ENCODE measurements around the gene KYNU.
"Not testable (repeated sequence)": the region's sequence is repeated elsewhere in the genome, so short reads cannot be mapped to it uniquely, and the experiment has no call there.

Gene KYNU

GRCh38 chr2:142877216-142877838 lies at the start of gene KYNU:
Gene KYNU (plus strand): TSS chr2:142877664. CDS start chr2:142885368, 7,704 bp downstream.
- DNase-seq: no peak

GRCh38 chr2:142834021-142834420 lies 43.4 kb upstream of the KYNU start:
- no peak for DNase-seq

GRCh38 chr2:142840436-142840835 lies 37.0 kb upstream of the KYNU start:
- DNase-seq: no peak

- no peak for DNase-seq
Observed at GRCh38 chr2:142841788-142842187, 35.7 kb upstream of the KYNU start.

DNA sequence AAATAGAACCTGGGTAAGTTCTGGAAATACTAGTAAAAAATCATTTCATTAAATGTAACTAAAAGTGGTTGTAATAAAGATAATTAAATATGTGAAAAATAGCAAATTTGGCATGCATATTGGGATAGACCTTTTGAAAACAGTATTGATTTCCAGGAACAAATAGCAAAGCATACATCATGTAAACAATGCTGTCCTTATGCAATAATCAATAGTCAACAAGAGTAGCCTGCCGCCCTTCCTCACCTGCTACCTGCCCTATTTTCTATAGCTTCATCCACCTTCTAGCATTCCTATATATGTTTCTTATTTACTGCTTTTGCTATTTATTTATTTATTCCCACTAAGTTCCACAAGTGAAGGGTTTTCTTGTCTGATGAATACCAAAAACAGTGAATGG lies 35.1 kb upstream of the KYNU start:
- DNase-seq: no peak

GRCh38 chr2:142843731-142844130 lies 33.7 kb upstream of the KYNU start:
- DNase-seq: no peak

- DNase-seq: no peak
Observed at GRCh38 chr2:142848023-142848606, 29.3 kb upstream of the KYNU start.

- DNase-seq: no peak
Observed at GRCh38 chr2:142849820-142850219, 27.6 kb upstream of the KYNU start.

DNA sequence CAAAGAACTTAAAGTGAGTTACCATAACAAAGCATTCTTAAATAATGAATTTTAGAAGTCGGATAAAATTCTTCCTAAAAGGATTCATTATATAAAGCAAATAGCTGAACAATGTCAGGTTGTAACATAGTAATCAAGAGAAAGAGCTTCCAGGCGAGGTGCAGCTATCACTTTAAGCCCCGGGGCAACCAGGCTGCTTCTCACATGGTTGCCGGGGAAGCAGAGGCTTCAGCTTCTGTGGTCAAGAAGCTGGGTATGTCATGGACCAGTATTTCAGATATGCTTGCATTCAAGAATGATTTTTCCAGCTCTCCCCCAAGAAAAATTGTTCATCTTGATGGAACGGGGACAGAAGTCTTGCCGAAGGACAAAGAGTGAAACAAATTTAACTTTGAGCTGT lies 23.6 kb upstream of the KYNU start:
- no peak for DNase-seq

DNA sequence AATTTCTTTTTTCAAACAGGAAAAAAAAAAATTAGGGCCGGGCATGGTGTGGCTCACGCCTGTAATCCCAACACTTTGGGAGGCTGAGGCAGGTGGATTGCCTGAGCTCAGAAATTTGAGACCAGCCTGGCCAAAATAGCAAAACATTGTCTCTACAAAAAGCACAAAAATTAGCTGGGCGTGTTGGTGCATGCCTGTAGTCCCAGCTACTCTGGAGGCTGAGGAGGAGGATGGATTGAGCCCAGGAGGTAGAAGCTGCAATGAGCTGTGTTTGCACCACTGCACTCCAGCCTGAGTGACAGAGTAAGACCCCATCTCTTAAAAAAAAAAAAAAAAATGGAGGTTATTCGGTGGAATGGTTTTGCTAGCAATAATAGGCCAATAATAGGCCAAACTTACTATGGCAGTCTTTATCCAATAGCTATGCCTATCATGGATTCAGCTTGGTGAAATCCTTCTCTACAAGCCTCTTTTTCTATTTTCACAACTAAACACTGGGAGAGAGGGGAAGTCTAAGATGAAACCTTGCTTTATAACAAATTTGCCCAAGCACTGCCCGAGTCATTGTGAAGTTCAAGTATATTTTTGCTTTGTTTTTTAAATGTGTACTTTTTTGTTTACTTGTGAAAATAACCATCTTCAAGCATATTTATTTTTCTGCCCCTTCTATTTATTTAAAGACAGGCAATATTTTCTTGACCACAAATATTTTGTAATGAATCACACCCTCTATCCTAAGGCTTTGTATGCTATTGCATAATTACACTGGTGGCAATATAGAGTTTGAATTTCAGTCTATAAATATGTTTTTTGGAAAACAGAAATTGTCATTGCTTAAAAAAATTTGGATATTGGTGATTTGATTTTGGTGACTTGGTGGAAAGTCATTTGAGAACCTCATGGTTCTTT lies 20.0 kb upstream of the KYNU start:
- DNase-seq: no peak

DNA sequence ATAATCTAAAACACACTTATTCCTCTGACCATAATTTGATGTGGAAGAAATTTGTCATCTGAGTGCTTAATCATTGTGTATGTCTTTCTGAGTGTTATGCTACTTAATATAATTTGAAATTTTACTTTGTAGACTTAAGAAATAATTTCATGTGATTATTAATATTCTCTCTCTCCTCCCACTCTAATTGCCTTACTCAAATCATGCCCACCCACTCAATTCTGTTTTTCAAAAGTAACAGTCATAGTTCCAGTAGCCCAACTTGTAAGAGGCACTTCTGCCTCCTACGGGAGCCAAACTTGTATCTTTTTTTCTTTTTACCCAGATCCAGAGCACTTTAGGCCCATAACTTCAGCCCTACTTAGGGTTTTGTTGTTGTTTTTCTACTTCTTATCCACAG lies 18.5 kb upstream of the KYNU start:
- DNase-seq: no peak

- DNase-seq: no peak
Observed at GRCh38 chr2:142862299-142862698, 15.2 kb upstream of the KYNU start.

GRCh38 chr2:142862847-142863246 lies 14.6 kb upstream of the KYNU start:
- no peak for DNase-seq

DNA sequence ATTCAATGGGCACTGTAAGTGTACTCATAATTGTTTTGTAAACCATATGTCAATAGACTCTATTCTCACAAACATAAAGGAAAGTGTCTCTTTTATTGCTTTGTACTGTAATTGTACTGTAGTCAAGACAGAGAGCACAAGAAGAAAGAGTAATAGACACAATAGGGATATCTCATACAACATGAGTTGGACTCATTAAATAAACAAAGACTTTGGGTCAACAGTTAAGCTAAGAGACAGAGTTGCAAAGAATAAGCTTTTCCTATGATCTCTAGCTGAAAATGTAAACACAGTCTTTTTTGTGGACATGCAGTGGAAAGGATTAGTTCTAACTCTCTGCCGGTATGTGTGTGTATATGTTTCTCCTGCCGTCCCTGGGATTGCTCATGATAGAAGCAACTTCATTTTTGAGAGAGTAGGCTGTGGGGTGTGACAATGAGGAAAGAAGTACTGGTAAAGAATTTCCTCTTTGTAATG lies 13.9 kb upstream of the KYNU start:
- DNase-seq: no peak

DNA sequence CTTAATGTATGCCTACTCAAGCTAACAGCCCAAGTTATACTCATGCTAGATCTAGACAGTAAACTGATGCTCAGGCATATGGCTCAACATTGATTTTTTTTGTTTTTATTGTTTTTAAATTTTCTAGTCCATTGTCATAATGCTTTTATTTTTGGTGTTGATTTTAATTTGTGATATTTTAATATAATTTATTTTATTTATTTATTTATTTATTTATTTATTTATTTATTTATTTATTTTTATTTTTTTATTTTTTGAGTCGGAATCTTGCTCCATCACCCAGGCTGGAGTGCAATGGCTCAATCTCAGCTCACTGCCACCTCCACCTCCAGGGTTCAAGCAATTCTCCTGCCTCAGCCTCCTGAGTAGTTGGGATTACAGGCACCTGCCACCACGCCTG lies 12.9 kb upstream of the KYNU start:
- DNase-seq: not testable (repeated sequence)

- no peak for DNase-seq
Observed at GRCh38 chr2:142865924-142866323, 11.5 kb upstream of the KYNU start.

DNA sequence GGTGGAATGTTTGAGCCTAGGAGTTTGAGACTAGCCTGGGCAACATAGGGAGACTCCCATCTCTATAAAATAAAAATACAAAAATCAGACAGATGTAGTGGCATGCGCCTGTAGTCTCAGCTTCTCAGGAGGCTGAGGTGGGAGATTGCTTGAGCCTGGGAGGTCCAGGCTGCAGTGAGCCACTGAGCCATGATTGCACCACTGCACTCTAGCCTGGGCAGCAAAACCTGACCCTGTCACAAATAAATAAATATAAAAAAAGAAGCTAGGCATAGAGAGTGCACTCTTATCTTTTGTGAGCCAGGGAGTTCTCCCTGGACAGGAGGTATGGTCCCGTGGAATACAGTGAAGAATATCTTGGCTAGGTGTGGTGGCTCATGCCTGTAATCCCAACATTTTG lies 11.0 kb upstream of the KYNU start:
- no peak for DNase-seq

- DNase-seq: no peak
Observed at GRCh38 chr2:142867136-142867535, 10.3 kb upstream of the KYNU start.

DNA sequence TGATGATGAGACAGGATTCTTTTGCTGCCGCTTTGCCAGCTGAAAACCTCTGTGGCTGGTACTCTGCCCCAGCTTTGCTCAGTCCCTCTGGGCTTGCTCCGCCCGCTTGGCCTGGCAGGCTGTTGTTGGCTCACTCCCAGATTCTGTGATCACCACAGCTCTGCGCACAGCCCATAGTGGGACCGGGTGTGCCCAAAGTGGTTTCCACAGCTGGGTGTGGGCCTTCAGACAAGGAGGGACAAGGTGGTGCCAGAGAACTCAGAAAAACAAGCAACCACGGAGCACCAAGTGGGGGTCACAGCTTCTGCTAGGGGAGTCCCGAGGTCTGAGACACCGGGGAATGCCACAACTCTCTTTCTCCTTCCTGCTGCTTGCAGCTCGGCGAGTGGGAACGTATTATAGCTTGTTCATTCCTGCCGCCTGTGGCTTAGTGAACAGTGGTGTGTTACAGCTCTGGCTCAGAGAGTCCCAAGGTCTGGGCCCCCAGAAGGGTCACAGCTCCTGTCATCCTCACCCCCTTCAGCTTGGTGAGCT lies 9.2 kb upstream of the KYNU start:
- DNase-seq: no peak

GRCh38 chr2:142869065-142869460 lies 8.4 kb upstream of the KYNU start:
- not testable (repeated sequence) for DNase-seq

- DNase-seq: no peak
Observed at GRCh38 chr2:142869461-142870106, 7.9 kb upstream of the KYNU start.

DNA sequence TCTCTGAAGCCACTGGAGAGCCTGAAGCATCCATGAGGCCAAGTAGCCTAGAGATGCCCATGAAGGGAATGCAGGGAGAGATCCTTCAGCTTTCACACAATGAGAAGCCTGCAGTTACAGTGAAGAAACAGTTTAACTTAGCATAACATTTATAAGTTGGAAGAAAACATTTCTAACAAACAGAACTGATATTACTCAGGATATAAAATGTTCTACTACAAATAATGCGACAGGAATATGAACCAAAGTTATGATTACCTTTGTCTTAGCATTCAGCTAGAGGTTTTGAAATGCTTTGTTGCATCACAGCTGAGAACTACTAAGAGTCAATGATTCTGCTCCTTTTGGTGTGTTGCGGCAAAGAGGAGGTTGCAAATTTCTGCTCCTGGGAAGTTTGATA lies 6.9 kb upstream of the KYNU start:
- DNase-seq: no peak

- DNase-seq: no peak
Observed at GRCh38 chr2:142871396-142871795, 6.1 kb upstream of the KYNU start.

All from activated CD8-positive, alpha-beta memory T cell treated with anti-CD3 and anti-CD28 coated beads for 24 hours (primary cell).